A549 (cell line): ENCODE measurements around the gene FUT6. TPM values are rescaled to one million over a fixed set of nuclear protein-coding genes. Genes with fewer than 3 reads are reported as not detected.

Source experiments
- ATAC-seq, 2 experiments: fragments of 200-7000 bp in 1 of 2; fragments of >200 bp in 1 of 2; cut with Nextera tagmentation in 1 of 2; cut with Tn5 transposase in 1 of 2; 3 replicates each; pipeline versions ENCODE4 v1.8.0 to v1.9.1; 2018 to 2020; ENCODE audit warnings: mild to moderate bottlenecking in 1 of 2, moderate library complexity in 1 of 2
- CTCF ChIA-PET: fragments of 300-600 bp; sonication (Branson Sonifier 250); formaldehyde crosslinking; extraction: SDS; loops from one replicate; lab custom pipeline; 2021; ENCODE audit warnings: antibody characterized with exemption, inconsistent platforms; lab: Yijun Ruan, JAX
- POLR2A ChIA-PET: fragments of 350-600 bp; formaldehyde crosslinking; extraction: SDS; loops from one replicate; lab custom pipeline; 2021; ENCODE audit warnings: antibody characterized with exemption, inconsistent platforms; lab: Yijun Ruan, JAX
- DNase-seq, 2 experiments: peaks; one replicate each; pipeline versions ENCODE4 v3.0.0 to v3.0.0-alpha.2; 2011 to 2016; ENCODE audit warnings: low read depth in 1 of 2, low spot score in 1 of 2
- FAIRE-seq: peaks from 2 replicates; lab custom pipeline; 2011; peaks lifted over from hg19 to GRCh38; lab: Jason Lieb, UNC
- H3K27ac ChIP-seq, 2 experiments: fragments of >200 bp; sonication (Bioruptor Twin); formaldehyde crosslinking; 3 replicates each; pipeline ENCODE4 v1.5.1; 2016 to 2017
- H3K4me1 ChIP-seq: fragments of >200 bp; sonication (Bioruptor Twin); formaldehyde crosslinking; 3 replicates; pipeline ENCODE4 v1.6.1; 2016
- H3K4me2 ChIP-seq: fragments of >200 bp; sonication (Bioruptor Twin); formaldehyde crosslinking; 3 replicates; pipeline ENCODE4 v1.6.1; 2016
- H3K4me3 ChIP-seq: fragments of >200 bp; sonication (Bioruptor Twin); formaldehyde crosslinking; 3 replicates; pipeline ENCODE4 v1.5.1; 2016
- H3K9me3 ChIP-seq: fragments of >200 bp; sonication (Bioruptor Twin); formaldehyde crosslinking; 3 replicates; pipeline ENCODE4 v1.6.1; 2016
- CBX2 ChIP-seq: fragments of 200-600 bp; sonication (generic); IDR thresholded peaks from 2 replicates; pipeline ENCODE4 v1.6.1; 2016; ENCODE audit warnings: low read depth, mild to moderate bottlenecking, borderline replicate concordance
- CBX8 ChIP-seq: fragments of 200-600 bp; sonication (generic); IDR thresholded peaks from 2 replicates; pipeline ENCODE4 v1.6.1; 2016
- CEBPB ChIP-seq, 2 experiments: fragments of >200 bp in 1 of 2; sonication (Bioruptor Twin) in 1 of 2; formaldehyde crosslinking in 1 of 2; IDR thresholded peaks; 2 replicates each; pipeline ENCODE4 v1.6.1; 2012 to 2016
- CHD4 ChIP-seq: fragments of 200-600 bp; sonication (generic); IDR thresholded peaks from 2 replicates; pipeline ENCODE4 v1.6.1; 2016; ENCODE audit warnings: antibody characterized with exemption, mild to moderate bottlenecking, borderline replicate concordance
- EHMT2 ChIP-seq: fragments of 200-600 bp; sonication (generic); IDR thresholded peaks from 2 replicates; pipeline ENCODE4 v1.6.1; 2016; ENCODE audit warnings: antibody characterized with exemption, low read depth, mild to moderate bottlenecking, moderate library complexity
- ELK1 ChIP-seq: fragments of 150-350 bp; IDR thresholded peaks from 2 replicates; pipeline ENCODE4 v1.6.1; 2014; ENCODE audit warnings: low read depth, mild to moderate bottlenecking, low read length
- EP300 ChIP-seq, 2 experiments: fragments of >200 bp; sonication (Bioruptor Twin); formaldehyde crosslinking; IDR thresholded peaks; 2 replicates in 1 of 2; 3 replicates in 1 of 2; pipeline ENCODE4 v1.6.1; 2016 to 2017
- FOXS1 ChIP-seq: fragments of 250-450 bp; sonication (Bioruptor Pico); IDR thresholded peaks from 2 replicates; pipeline ENCODE4 v1.5.0; 2020; ENCODE audit warnings: mild to moderate bottlenecking, moderate library complexity
- HDAC2 ChIP-seq: fragments of 200-600 bp; sonication (generic); IDR thresholded peaks from 2 replicates; pipeline ENCODE4 v1.6.1; 2016
- HMGXB4 ChIP-seq: fragments of 250-450 bp; sonication (Bioruptor Pico); IDR thresholded peaks from 2 replicates; pipeline ENCODE4 v1.5.0; 2021; ENCODE audit warnings: mild to moderate bottlenecking, moderate library complexity, borderline replicate concordance
- HOXB13 ChIP-seq: fragments of 250-450 bp; sonication (Bioruptor Pico); IDR thresholded peaks from 2 replicates; pipeline ENCODE4 v1.5.0; 2020; ENCODE audit warnings: low read depth, mild to moderate bottlenecking, moderate library complexity
- JUN ChIP-seq, 2 experiments: fragments of >200 bp; sonication (Bioruptor Twin); formaldehyde crosslinking; IDR thresholded peaks; 2 replicates in 1 of 2; 3 replicates in 1 of 2; pipeline ENCODE4 v1.6.1; 2016 to 2017
- JUNB ChIP-seq: fragments of >200 bp; sonication (Bioruptor Twin); formaldehyde crosslinking; IDR thresholded peaks from 2 replicates; pipeline ENCODE4 v1.6.1; 2016
- KDM1A ChIP-seq: fragments of 200-600 bp; sonication (generic); IDR thresholded peaks from 2 replicates; pipeline ENCODE4 v1.6.1; 2016; ENCODE audit warnings: low read depth, mild to moderate bottlenecking
- MAZ ChIP-seq: fragments of 150-350 bp; IDR thresholded peaks from 2 replicates; pipeline ENCODE4 v1.6.1; 2014; ENCODE audit warnings: antibody characterized with exemption, low read depth, low read length, borderline replicate concordance
- MYC ChIP-seq: IDR thresholded peaks from 2 replicates; pipeline ENCODE4 v1.6.1; 2012; ENCODE audit warnings: mild to moderate bottlenecking, inconsistent platforms, low read length, improper control_type of control experiment, borderline replicate concordance
- NFE2L2 ChIP-seq: fragments of 150-350 bp; conservative IDR thresholded peaks from 2 replicates; pipeline ENCODE4 v1.6.1; 2014; ENCODE audit warnings: low read length
- PBX3 ChIP-seq: IDR thresholded peaks from 2 replicates; pipeline ENCODE4 v1.6.1; 2012
- PHF8 ChIP-seq: fragments of 200-600 bp; sonication (generic); IDR thresholded peaks from 2 replicates; pipeline ENCODE4 v1.6.1; 2016; ENCODE audit warnings: low read depth, mild to moderate bottlenecking, antibody characterized with exemption, moderate library complexity, borderline replicate concordance
- POLR2A ChIP-seq: IDR thresholded peaks from 2 replicates; pipeline ENCODE4 v1.6.1; 2012; ENCODE audit warnings: mild to moderate bottlenecking, low read length
- POLR2AphosphoS2 ChIP-seq: conservative IDR thresholded peaks from 2 replicates; pipeline ENCODE4 v1.6.1; 2012; ENCODE audit warnings: low read length, improper control_type of control experiment, inconsistent platforms
- RAD21 ChIP-seq, 2 experiments: fragments of >200 bp in 1 of 2; sonication (Bioruptor Twin) in 1 of 2; formaldehyde crosslinking in 1 of 2; IDR thresholded peaks in 1 of 2; conservative IDR thresholded peaks in 1 of 2; 2 replicates in 1 of 2; 3 replicates in 1 of 2; pipeline ENCODE4 v1.6.1; 2012 to 2018; ENCODE audit warnings: inconsistent platforms in 1 of 2
- RCOR1 ChIP-seq: fragments of 150-350 bp; IDR thresholded peaks from 2 replicates; pipeline ENCODE4 v1.6.1; 2014; ENCODE audit warnings: antibody characterized with exemption, low read length, low read depth
- SMC3 ChIP-seq: fragments of >200 bp; sonication (Bioruptor Twin); formaldehyde crosslinking; IDR thresholded peaks from 3 replicates; pipeline ENCODE4 v1.6.1; 2018; ENCODE audit warnings: inconsistent platforms
- ZFP36 ChIP-seq: fragments of 450-650 bp; IDR thresholded peaks from 2 replicates; pipeline ENCODE4 v1.6.1; 2014; ENCODE audit warnings: borderline replicate concordance; ENCODE audit not compliant: partially characterized antibody
- ZSCAN20 ChIP-seq: fragments of 250-450 bp; sonication (Bioruptor Pico); IDR thresholded peaks from 2 replicates; pipeline ENCODE4 v1.8.0; 2022; ENCODE audit warnings: mild to moderate bottlenecking, moderate library complexity
- WGBS: methylation state at CpG from one replicate; pipeline ENCODE4 v1.1.6; 2017; ENCODE audit errors: missing lambda C conversion rate; 5-methylcytosine and 5-hydroxymethylcytosine counted together
- polyA plus RNA-seq, 4 experiments: library from polyadenylated mRNA; depleted of rRNA in 3 of 4; stranded (reverse); fragments of >200 nt; fragmentation: RNase III in 1 of 4; extraction: RNeasy Plus Mini Kit Qiagen cat#74134 plus additional on column Dnase treatment in 1 of 4; gene quantifications; 2 replicates in 3 of 4; 3 replicates in 1 of 4; pipeline ENCODE4 v1.2.3, GENCODE V29; 2011 to 2017

Gene FUT6
- polyA plus RNA-seq, 2 of the 4 experiments (the other 2 are of a cell fraction) = not detected

- TF ChIP-seq FOXS1 (CRISPR knock-in tag) (no peak), CHD4 (no peak), HMGXB4 (CRISPR knock-in tag) (no peak), HDAC2 (0 out of 2 replicates have a peak, but pooled peaks have one; percentile 45), RCOR1 (no peak), JUNB (no peak), NFE2L2 (no peak), ZSCAN20 (no peak), PHF8 (no peak), EHMT2 (no peak), CEBPB (IDR thresholded peaks at IDR 0.05) (no peak), EP300 (IDR thresholded peaks at IDR 0.05) (peak; percentile 16 to 37; a peak in 2 of 5 replicates), JUN (IDR thresholded peaks at IDR 0.05) (peak in 1 of 2 experiments; percentile 33; a peak in 1 of 5 replicates), CBX2 (no peak)
Measured at GRCh38 chr19:5880604-5881078, 41.1 kb upstream of the FUT6 start (continued).

- POLR2A ChIA-PET = no interaction called here
- ATAC-seq (no peak), DNase-seq (no peak), FAIRE-seq (no peak)
- WGBS = 32% methylated on average over 5 of the region's 6 CpGs
- Histone ChIP-seq H3K4me2 (peak overlapping the region; percentile 70), H3K27ac (peak overlapping the region; percentile 67 to 72), H3K4me1 (peaks cover 42% of the 10 kb centered on the region), H3K4me3 (no peak overlapping the region), H3K9me3 (no peaks in the 10 kb centered on the region)
- CTCF ChIA-PET = interaction anchor here (1.5 kb wide), 1 partner anchor 76 kb away, joined by 4 read pairs; no protein-coding TSS in a partner anchor
- TF ChIP-seq POLR2A (no peak), PBX3 (no peak), NFE2L2 (no peak), CBX8 (no peak), MAZ (no peak), PHF8 (no peak), KDM1A (no peak), RAD21 (conservative IDR thresholded peaks at IDR 0.05 in 1 of 2, IDR thresholded peaks at IDR 0.05 in 1 of 2) (no peak), POLR2AphosphoS2 (no peak), ZFP36 (no peak), MYC (no peak), EHMT2 (no peak)
Measured at GRCh38 chr19:5880196-5880595, 40.7 kb upstream of the FUT6 start.

- ChIA-PET CTCF (interaction anchor here (0.8 to 1.6 kb wide), 2 partner anchors 55 to 74 kb away, joined by 3 read pairs; no protein-coding TSS in a partner anchor), POLR2A (no interaction called here)
- no peak overlapping the region for H3K4me2 ChIP-seq
- no peak for DNase-seq
- no peak overlapping the region for H3K27ac ChIP-seq
- no peak overlapping the region for H3K4me3 ChIP-seq
- H3K9me3 ChIP-seq = no peaks in the 10 kb centered on the region
- no peak for TF ChIP-seq SMC3
- TF ChIP-seq PBX3 = no peak
- TF ChIP-seq ELK1 = no peak
- no peak for TF ChIP-seq JUN (IDR thresholded peaks at IDR 0.05)
- TF ChIP-seq HOXB13 (CRISPR knock-in tag) = no peak
- 78% methylated on average over 3 of the region's 9 CpGs for whole genome bisulfite sequencing
- H3K4me1 ChIP-seq = peaks cover 44% of the 10 kb centered on the region
- FAIRE-seq = no peak
- no peak for ATAC-seq
Measured at GRCh38 chr19:5877882-5878281, 38.4 kb upstream of the FUT6 start.
